ENCODE measurements around the gene LRRC53. TPM values are rescaled to one million over a fixed set of nuclear protein-coding genes. Genes with fewer than 3 reads are reported as not detected.

LRRC53 gene
- total and polyA plus RNA-seq, 2 donors (not counting 1 experiment from before 2014, with no cell fraction given) = not detected

DNA sequence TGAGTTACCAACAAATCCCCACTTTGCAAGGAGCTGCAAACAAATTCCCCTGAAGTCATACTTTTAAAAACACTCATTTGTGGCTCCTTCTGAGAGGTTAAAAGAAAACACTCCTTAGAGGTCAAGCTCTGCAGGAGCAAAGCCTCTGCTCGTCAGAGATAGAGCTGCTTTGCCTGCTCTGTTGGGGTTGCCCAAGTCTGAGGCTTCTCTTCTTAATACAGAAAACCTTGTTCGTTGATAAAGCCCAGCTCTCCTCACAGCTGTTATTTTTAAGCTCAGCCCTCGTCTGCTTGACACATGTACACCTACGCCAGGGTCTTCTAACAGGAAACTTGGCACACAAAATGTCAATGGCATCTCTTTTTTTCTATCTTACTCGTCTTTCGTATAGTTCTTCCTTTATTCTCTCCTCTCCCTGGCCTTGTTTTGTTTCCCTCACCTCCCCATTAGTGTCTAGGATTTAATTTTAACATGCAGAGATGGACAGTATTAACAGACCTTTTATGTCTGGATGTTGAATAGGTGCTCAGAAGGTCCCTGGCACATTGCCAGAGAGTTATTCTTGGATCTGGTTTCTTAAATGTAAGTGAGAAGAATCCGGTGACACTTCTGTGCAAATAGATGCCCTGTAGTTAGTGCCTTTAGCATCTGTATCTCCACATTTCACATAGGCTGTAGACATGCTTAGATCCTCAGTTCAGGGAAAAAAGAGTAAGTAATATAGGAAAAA lies 86.0 kb downstream of the LRRC53 start:
- Histone ChIP-seq H3K4me1 (ENCODE audit: control insufficient read depth in 2 of 2, insufficient read depth in 2 of 2, low read length in 2 of 2) (no peaks in the 10 kb centered on the region), H3K27ac (ENCODE audit: low read length in 2 of 2) (no peak overlapping the region), H3K9me3 (ENCODE audit: control extremely low read depth in 1 of 3, control insufficient read depth in 2 of 3, insufficient read depth in 1 of 3, low read length in 2 of 3) (no peaks in the 10 kb centered on the region), H3K27me3 (replicated peaks in 1 of 4; ENCODE audit: control extremely low read depth in 1 of 4, control insufficient read depth in 3 of 4, insufficient read depth in 4 of 4, low read length in 3 of 4) (no peaks in the 10 kb centered on the region), H3K9ac (ENCODE audit: low read length) (no peak overlapping the region), H3K4me3 (ENCODE audit: control extremely low read depth in 1 of 5, extremely low read depth in 1 of 5, insufficient read depth in 1 of 5, low read depth in 2 of 5, low read length in 4 of 5) (no peak overlapping the region), H3K36me3 (replicated peaks in 1 of 2; ENCODE audit: control extremely low read depth in 1 of 2, control insufficient read depth in 1 of 2, extremely low read depth in 1 of 2, insufficient read depth in 2 of 2, low read length in 1 of 2) (no peaks in the 10 kb centered on the region), H3K79me2 (ENCODE audit: control insufficient read depth, insufficient read depth, low read length) (no peaks in the 10 kb centered on the region), H4K20me1 (ENCODE audit: control insufficient read depth, insufficient read depth, low read length, poor library complexity, severe bottlenecking) (no peaks in the 10 kb centered on the region), H2AFZ (ENCODE audit: insufficient read depth, low read depth, low read length, poor library complexity, severe bottlenecking) (no peak overlapping the region), H3K4me2 (replicated peaks; ENCODE audit: low read depth, low read length, poor library complexity, severe bottlenecking) (no peak overlapping the region)
- Mint-ChIP-seq H3K4me1 (no peaks in the 10 kb centered on the region), H3K9me3 (ENCODE audit: insufficient read depth) (no peaks in the 10 kb centered on the region), H3K4me3 (no peak overlapping the region), H3K27ac (no peak overlapping the region), H3K27me3 (peaks cover 5% of the 10 kb centered on the region)
- DNase-seq = no peak
- 71% methylated on average over 4 of the region's 7 CpGs for WGBS (ENCODE audit: insufficient coverage)
- CTCF ChIA-PET = no interaction called here
- TF ChIP-seq EZH2 (IDR thresholded peaks at IDR 0.05; ENCODE audit: borderline replicate concordance, insufficient read depth, low read depth, low read length, poor library complexity, severe bottlenecking) = no peak
- TF ChIP-seq, protein P1, sequence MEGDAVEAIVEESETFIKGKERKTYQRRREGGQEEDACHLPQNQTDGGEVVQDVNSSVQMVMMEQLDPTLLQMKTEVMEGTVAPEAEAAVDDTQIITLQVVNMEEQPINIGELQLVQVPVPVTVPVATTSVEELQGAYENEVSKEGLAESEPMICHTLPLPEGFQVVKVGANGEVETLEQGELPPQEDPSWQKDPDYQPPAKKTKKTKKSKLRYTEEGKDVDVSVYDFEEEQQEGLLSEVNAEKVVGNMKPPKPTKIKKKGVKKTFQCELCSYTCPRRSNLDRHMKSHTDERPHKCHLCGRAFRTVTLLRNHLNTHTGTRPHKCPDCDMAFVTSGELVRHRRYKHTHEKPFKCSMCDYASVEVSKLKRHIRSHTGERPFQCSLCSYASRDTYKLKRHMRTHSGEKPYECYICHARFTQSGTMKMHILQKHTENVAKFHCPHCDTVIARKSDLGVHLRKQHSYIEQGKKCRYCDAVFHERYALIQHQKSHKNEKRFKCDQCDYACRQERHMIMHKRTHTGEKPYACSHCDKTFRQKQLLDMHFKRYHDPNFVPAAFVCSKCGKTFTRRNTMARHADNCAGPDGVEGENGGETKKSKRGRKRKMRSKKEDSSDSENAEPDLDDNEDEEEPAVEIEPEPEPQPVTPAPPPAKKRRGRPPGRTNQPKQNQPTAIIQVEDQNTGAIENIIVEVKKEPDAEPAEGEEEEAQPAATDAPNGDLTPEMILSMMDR (IDR thresholded peaks at IDR 0.05) = no peak
- POLR2A ChIA-PET = no interaction called here
- ATAC-seq (ENCODE audit: low read depth) = no peak
- intact Hi-C loops (cut with micrococcal nuclease) = no loop called here

DNA sequence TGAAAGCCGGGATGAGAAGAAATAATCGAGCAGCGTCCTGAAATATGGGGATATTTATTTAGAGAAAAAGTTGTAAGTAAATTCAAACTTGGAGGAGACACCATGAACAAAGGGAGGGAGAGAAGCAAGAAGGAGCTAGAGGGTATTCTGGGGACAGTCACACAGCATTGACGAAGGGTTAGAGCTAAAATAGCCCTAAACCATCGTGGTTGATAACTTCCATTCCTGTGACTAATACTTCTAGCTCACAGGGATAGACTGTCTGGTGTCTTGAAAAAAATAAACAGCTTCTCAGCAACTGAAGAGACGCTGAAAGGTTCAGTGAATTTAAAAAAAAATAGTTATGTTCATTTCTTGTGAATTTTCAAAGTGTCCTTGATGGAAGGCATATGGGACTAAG lies 86.7 kb downstream of the LRRC53 start:
- no peak for DNase-seq
- Histone ChIP-seq H3K27me3 (replicated peaks in 1 of 4; ENCODE audit: control extremely low read depth in 1 of 4, control insufficient read depth in 3 of 4, insufficient read depth in 4 of 4, low read length in 3 of 4) (no peaks in the 10 kb centered on the region), H3K4me3 (ENCODE audit: control extremely low read depth in 1 of 5, extremely low read depth in 1 of 5, insufficient read depth in 1 of 5, low read depth in 2 of 5, low read length in 4 of 5) (no peak overlapping the region), H2AFZ (ENCODE audit: insufficient read depth, low read depth, low read length, poor library complexity, severe bottlenecking) (no peak overlapping the region), H3K9me3 (ENCODE audit: control extremely low read depth in 1 of 3, control insufficient read depth in 2 of 3, insufficient read depth in 1 of 3, low read length in 2 of 3) (no peaks in the 10 kb centered on the region), H3K4me2 (replicated peaks; ENCODE audit: low read depth, low read length, poor library complexity, severe bottlenecking) (no peak overlapping the region), H3K4me1 (ENCODE audit: control insufficient read depth in 2 of 2, insufficient read depth in 2 of 2, low read length in 2 of 2) (no peaks in the 10 kb centered on the region), H3K9ac (ENCODE audit: low read length) (no peak overlapping the region), H4K20me1 (ENCODE audit: control insufficient read depth, insufficient read depth, low read length, poor library complexity, severe bottlenecking) (no peaks in the 10 kb centered on the region), H3K36me3 (replicated peaks in 1 of 2; ENCODE audit: control extremely low read depth in 1 of 2, control insufficient read depth in 1 of 2, extremely low read depth in 1 of 2, insufficient read depth in 2 of 2, low read length in 1 of 2) (no peaks in the 10 kb centered on the region), H3K79me2 (ENCODE audit: control insufficient read depth, insufficient read depth, low read length) (no peaks in the 10 kb centered on the region), H3K27ac (ENCODE audit: low read length in 2 of 2) (no peak overlapping the region)
- TF ChIP-seq, protein P1 (IDR thresholded peaks at IDR 0.05) = no peak
- TF ChIP-seq EZH2 (IDR thresholded peaks at IDR 0.05; ENCODE audit: borderline replicate concordance, insufficient read depth, low read depth, low read length, poor library complexity, severe bottlenecking) = no peak
- Mint-ChIP-seq H3K27me3 (peaks cover 5% of the 10 kb centered on the region), H3K4me1 (no peaks in the 10 kb centered on the region), H3K9me3 (ENCODE audit: insufficient read depth) (no peaks in the 10 kb centered on the region), H3K27ac (no peak overlapping the region), H3K4me3 (no peak overlapping the region)
- CTCF ChIA-PET = no interaction called here
- intact Hi-C loops (cut with micrococcal nuclease) = no loop called here
- WGBS (ENCODE audit: insufficient coverage) = 97% methylated on average over 4 of the region's 6 CpGs
- POLR2A ChIA-PET = no interaction called here
- ATAC-seq (ENCODE audit: low read depth) = no peak
